Effector memory CD4-positive, alpha-beta T cell (primary cell): ENCODE results near the gene GNG12.

ENCODE experiments used
- DNase-seq, 3 donors: peaks; one replicate each; pipeline ENCODE4 v3.0.0-alpha.2; 2020
- H3K27ac ChIP-seq: 2 replicates; pipeline ENCODE4 v1.7.0; 2013; ENCODE audit warnings: mild to moderate bottlenecking, low read length, moderate library complexity; ENCODE audit not compliant: insufficient read depth, poor library complexity, severe bottlenecking
- H3K27me3 ChIP-seq: replicated peaks from 2 replicates; pipeline ENCODE4 v1.7.0; 2013; ENCODE audit warnings: mild to moderate bottlenecking, low read length; ENCODE audit not compliant: insufficient read depth, control insufficient read depth, poor library complexity, severe bottlenecking
- H3K36me3 ChIP-seq: 2 replicates; pipeline ENCODE4 v1.7.0; 2013; ENCODE audit warnings: mild to moderate bottlenecking, low read length, moderate library complexity; ENCODE audit not compliant: control insufficient read depth, insufficient read depth
- H3K4me1 ChIP-seq: 2 replicates; pipeline ENCODE4 v1.7.0; 2013; ENCODE audit warnings: low read length, mild to moderate bottlenecking; ENCODE audit not compliant: control insufficient read depth, insufficient read depth, poor library complexity, severe bottlenecking
- H3K4me3 ChIP-seq: 2 replicates; pipeline ENCODE4 v1.7.0; 2013; ENCODE audit warnings: low read length, low read depth, mild to moderate bottlenecking; ENCODE audit not compliant: insufficient read depth, poor library complexity, severe bottlenecking
- H3K9me3 ChIP-seq: 2 replicates; pipeline ENCODE4 v1.7.0; 2013; ENCODE audit warnings: mild to moderate bottlenecking, low read length, moderate library complexity; ENCODE audit not compliant: control insufficient read depth

Gene GNG12

DNA sequence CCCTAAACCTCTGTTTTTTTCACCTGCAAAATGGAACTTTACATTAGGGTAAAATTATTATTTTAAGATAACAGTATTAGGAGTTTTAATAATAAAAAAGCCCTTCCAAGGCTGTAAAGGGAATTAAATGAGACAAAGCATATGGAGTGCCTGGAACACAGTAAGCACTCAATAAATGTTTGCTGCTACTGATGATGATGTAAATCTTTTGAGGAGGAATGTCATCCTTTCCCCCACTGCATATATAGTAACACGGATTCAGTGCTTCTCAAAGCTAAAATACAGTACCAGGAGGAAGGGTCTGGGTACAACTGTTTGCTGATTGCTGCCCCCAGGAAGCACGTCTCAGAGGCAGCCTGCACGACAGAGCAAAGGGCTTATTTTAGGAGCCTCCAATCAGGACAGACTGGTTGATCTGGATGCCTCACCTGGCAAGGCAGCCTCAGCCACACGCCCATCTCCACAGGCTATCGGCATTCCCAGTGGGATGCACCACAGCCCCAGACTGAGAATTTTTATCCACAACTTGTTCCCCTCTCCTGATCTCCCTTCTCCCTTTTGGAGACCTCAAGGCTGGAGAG lies 83.9 kb downstream of the GNG12 start:
- no peak overlapping the region for H3K4me3 ChIP-seq
- H3K36me3 ChIP-seq, result no peaks in the 10 kb centered on the region
- no peak for DNase-seq
- H3K4me1 ChIP-seq, result no peaks in the 10 kb centered on the region
- H3K9me3 ChIP-seq, result no peaks in the 10 kb centered on the region
- no peak overlapping the region for H3K27ac ChIP-seq
- no peaks in the 10 kb centered on the region for H3K27me3 ChIP-seq

DNA sequence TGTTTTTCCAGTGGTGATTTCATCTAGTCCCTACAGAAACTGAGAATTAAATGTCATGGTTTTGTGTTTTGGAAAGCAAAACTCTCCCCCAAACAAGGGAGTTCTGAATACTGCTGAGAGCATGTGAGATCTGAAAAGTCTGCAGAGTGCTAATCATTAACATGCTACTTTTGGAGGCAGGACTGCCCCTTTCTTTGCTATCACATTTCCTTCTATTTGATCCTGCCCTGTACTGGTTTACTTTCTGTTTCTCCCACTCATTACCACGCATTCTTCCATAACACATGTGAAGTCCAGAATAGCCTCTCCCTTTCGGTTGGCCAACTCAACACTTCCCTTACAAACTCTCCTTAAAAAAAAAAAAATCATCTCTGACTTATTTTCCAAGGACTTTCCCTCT lies 84.6 kb downstream of the GNG12 start:
- Histone ChIP-seq H3K4me3 (no peak overlapping the region), H3K9me3 (no peaks in the 10 kb centered on the region), H3K4me1 (no peaks in the 10 kb centered on the region), H3K36me3 (no peaks in the 10 kb centered on the region), H3K27ac (no peak overlapping the region), H3K27me3 (no peaks in the 10 kb centered on the region)
- DNase-seq, result no peak

DNA sequence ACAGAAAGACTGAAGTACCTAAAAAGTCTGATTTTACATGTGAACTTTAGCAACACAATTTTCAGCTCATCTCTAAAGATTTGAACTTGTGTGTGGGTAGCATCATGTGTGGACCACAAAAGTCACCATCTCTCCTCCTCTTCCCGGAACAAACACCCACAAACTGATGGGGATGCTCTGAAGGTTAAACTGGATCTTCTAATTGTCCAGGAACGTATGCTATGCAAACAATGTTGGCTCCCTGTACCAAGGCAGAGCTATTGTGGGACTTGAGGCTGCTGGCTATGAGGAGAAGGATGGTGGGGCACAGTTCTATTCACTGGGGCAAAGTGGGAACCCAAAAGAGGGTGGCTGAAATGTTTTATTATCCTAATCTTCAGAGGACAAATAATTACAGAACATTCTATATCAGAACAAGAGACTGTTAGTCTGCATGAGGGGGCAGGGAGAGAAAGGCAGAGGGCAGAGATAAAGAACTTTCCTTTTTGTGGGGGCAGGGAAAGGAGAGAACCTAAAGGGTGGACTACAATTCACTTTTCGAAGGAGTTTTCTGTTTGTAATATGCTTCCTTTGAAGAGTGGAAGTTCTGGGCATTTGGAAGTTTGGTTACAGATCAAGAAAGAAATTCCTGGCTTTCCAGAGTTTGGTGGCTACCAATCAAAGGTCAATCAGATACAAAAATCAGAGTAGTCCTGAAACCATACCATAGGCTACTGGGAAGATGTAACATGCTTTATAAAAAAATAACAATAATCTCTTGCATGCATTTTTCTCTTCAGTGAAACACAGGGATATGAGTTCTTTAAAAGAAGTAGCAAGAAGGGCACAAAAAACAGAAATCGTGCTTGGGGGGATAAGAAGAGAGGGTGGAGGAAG lies 85.4 kb downstream of the GNG12 start:
- H3K9me3 ChIP-seq, result no peaks in the 10 kb centered on the region
- H3K36me3 ChIP-seq, result no peaks in the 10 kb centered on the region
- no peak overlapping the region for H3K27ac ChIP-seq
- DNase-seq, result no peak
- no peaks in the 10 kb centered on the region for H3K27me3 ChIP-seq
- no peaks in the 10 kb centered on the region for H3K4me1 ChIP-seq
- H3K4me3 ChIP-seq, result no peak overlapping the region

DNA sequence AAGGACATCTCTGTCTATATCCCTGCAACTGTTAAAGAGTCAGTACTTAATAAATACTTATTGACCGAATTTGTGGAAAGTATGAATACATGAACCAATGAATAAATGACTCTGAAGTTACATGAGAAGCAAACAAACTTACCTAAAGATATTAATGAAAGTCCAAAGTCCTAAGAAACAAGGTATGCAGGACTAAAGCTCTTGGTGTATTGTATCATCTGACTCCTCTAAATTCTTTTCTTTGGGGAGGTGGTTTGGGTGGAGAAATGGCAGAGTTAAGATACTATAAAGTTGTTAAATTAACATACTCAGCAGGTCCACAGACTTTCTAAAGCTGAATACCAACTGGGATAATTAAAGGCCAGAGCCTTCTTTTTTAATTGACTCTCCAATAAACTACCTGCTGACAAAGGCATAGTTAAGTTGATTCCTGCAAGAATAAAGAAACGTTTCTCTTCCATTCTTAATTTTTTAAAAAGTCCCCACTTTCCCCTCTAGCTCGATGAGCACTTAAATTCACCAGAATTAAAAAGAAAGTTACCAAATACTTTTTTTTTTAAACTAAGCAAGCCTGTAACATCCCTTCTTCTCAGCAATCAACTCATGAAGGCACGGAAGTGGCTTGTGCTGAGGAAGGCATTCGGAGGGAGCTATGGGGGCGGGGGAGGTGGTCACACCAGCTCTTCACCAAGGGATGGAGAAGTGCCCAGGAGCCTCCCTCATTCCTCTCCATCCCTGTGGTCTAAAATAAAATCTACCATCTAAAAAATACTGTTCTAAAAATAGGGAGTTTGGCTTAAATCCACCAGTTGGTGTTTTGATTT lies 87.2 kb downstream of the GNG12 start:
- Histone ChIP-seq H3K36me3 (no peaks in the 10 kb centered on the region), H3K27ac (no peak overlapping the region), H3K4me3 (no peak overlapping the region), H3K9me3 (no peaks in the 10 kb centered on the region), H3K27me3 (peaks cover under 1% of the 10 kb centered on the region), H3K4me1 (no peaks in the 10 kb centered on the region)
- DNase-seq, result no peak

DNA sequence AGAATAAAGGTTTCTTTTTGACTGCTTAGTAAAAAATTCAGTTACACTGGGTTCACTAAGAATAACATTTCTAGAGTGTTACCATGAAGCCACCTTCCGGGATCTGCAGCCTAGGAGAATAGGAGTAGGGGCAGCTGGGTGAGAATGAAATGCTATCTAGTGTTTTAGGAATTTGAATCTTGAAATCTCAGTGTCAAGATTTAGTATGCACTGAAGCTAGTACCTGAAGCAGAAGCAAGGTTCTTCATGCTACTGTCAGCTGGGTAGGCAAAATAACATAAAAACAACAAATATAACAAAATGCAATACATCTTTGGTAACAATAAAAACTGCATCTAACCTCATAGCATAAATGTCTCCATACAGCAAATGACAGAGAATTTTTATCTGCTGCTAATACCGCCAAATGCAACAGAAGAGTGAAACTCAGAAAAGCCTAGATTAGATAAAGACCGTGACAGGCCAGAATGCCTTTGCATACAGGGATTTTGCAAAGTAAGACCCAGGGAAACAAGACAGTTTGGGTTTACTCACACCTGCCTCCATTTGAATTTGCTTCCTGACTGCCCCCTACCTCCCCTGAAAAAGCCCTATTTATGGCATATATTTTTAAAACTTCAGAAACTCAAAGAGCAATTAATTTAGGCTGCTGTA lies 90.1 kb downstream of the GNG12 start:
- no peak overlapping the region for H3K4me3 ChIP-seq
- H3K27ac ChIP-seq, result no peak overlapping the region
- H3K9me3 ChIP-seq, result no peaks in the 10 kb centered on the region
- H3K36me3 ChIP-seq, result no peaks in the 10 kb centered on the region
- H3K27me3 ChIP-seq, result peaks cover 2% of the 10 kb centered on the region
- no peak for DNase-seq
- H3K4me1 ChIP-seq, result no peaks in the 10 kb centered on the region

DNA sequence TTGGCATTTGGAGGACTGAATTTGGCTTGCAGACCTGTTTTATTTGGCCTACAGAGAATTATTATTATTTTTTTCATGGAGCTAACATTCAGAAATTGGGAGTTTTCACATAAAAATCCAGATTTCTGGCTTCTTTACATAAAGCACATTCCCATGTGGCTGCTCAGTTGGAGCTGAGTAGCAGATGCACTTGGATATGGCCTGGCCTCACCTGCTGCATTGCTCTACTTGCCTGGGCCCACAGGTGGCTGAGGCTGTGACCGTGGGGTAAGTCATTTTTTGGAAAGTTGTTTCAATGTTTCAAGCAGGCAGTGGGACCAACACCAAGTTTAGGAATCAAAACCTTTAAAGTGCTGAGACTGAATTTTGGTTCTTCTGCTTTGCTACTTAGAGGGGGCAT lies 91.5 kb downstream of the GNG12 start:
- Histone ChIP-seq H3K4me1 (no peaks in the 10 kb centered on the region), H3K27me3 (peaks cover 2% of the 10 kb centered on the region), H3K27ac (no peak overlapping the region), H3K4me3 (no peak overlapping the region), H3K9me3 (no peaks in the 10 kb centered on the region), H3K36me3 (no peaks in the 10 kb centered on the region)
- no peak for DNase-seq

DNA sequence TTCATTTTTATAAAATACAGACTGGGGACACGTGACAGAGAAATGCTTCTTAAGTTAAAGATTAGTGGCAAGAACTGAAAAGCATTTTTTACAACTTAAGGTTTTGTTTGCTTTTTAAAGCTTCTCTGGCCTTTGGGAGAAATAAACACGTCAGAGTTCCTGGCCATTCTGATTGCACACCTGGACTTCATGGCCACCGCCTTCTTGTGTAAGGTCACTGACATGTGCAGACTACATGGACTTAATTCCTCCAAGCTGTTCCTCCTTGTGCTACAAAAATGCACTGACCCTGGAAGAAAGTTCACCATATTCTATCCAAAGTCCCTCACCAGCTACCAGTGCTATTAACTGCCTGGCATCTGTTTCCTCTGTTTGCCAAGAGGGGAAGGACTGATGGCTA lies 92.1 kb downstream of the GNG12 start:
- no peak overlapping the region for H3K4me3 ChIP-seq
- H3K27ac ChIP-seq, result no peak overlapping the region
- no peak for DNase-seq
- H3K9me3 ChIP-seq, result no peaks in the 10 kb centered on the region
- H3K36me3 ChIP-seq, result no peaks in the 10 kb centered on the region
- peaks cover 5% of the 10 kb centered on the region for H3K4me1 ChIP-seq
- peaks cover 2% of the 10 kb centered on the region for H3K27me3 ChIP-seq

DNA sequence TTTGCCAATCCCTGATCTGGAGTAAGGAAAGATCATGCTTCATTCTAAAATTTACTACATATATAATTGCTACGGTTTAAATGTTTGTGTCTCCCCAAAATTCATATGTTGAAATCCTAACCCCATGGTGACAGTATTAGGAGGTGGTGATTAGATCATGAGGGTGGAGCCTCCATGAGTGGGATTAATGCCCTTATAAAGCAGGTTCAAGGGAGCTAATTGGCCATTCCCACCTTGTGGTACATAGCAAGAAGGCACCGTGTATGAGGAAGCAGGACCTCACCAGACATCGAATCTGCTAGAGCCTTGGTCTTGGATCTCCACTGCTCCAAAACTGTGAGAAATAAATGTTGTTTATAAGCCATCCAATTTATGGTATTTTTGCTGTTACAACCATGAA lies 92.7 kb downstream of the GNG12 start:
- H3K4me3 ChIP-seq, result no peak overlapping the region
- no peaks in the 10 kb centered on the region for H3K36me3 ChIP-seq
- no peak for DNase-seq
- no peaks in the 10 kb centered on the region for H3K9me3 ChIP-seq
- peaks cover 2% of the 10 kb centered on the region for H3K27me3 ChIP-seq
- no peak overlapping the region for H3K27ac ChIP-seq
- peaks cover 8% of the 10 kb centered on the region for H3K4me1 ChIP-seq

DNA sequence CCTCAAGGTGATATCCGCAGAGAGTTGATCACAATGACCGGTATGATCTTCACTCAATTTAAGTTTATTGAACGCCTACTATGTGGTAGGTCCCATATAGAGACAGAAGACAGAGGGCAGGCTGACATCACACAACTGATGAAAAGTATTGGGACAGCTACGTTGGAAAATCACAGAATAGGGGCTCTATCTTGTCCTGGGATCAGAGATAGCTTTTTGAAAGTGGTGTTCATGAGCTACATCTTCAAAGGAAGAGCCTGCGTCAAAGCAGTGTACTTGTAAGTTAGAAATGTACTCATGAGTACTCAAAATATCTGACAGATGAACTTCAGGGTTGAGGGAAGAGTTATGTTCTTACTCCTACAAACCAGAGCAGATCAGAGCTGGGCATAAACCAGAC lies 93.9 kb downstream of the GNG12 start:
- peaks cover 8% of the 10 kb centered on the region for H3K4me1 ChIP-seq
- H3K36me3 ChIP-seq, result no peaks in the 10 kb centered on the region
- no peak overlapping the region for H3K27ac ChIP-seq
- H3K9me3 ChIP-seq, result no peaks in the 10 kb centered on the region
- no peak overlapping the region for H3K4me3 ChIP-seq
- no peak for DNase-seq
- H3K27me3 ChIP-seq, result peaks cover 2% of the 10 kb centered on the region
